Retinal pigment epithelial cell (primary cell): Measurements from ENCODE around the gene TEC.

Experiments
- DNase-seq: peaks from one replicate; pipeline ENCODE4 v3.0.0-alpha.2; 2010; ENCODE audit warnings: low read depth
- H3K4me3 ChIP-seq: 2 replicates; pipeline ENCODE4 v1.5.1; 2011; ENCODE audit warnings: mild to moderate bottlenecking, low read length, control low read depth, moderate library complexity
- TF ChIP-seq, protein P1 (sequence below): conservative IDR thresholded peaks from 2 replicates; pipeline ENCODE4 v1.5.1; 2011; ENCODE audit warnings: low read depth, low read length, control low read depth, inconsistent platforms

The TEC gene

DNA sequence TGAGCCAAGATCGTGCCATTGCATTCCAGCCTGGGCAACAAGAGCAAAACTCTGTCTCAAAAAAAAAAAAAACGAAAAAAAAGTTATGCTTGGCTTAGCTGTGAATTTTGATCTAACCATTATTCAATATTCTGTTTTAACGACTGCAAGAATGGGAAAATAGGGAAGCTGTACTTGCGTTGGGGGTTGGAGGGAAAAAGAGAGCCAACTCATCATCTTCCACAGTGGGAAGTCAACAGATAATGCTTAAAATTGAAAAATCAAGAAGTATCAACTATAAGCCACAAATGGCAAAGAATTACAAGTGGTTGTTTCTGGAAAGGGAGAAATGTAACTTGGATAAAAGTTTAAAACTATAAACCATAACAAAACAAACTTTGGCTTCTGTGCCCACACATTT lies 2.9 kb downstream of the TEC start:
- DNase-seq: no peak
- no peak overlapping the region for H3K4me3 ChIP-seq
- TF ChIP-seq, protein P1, sequence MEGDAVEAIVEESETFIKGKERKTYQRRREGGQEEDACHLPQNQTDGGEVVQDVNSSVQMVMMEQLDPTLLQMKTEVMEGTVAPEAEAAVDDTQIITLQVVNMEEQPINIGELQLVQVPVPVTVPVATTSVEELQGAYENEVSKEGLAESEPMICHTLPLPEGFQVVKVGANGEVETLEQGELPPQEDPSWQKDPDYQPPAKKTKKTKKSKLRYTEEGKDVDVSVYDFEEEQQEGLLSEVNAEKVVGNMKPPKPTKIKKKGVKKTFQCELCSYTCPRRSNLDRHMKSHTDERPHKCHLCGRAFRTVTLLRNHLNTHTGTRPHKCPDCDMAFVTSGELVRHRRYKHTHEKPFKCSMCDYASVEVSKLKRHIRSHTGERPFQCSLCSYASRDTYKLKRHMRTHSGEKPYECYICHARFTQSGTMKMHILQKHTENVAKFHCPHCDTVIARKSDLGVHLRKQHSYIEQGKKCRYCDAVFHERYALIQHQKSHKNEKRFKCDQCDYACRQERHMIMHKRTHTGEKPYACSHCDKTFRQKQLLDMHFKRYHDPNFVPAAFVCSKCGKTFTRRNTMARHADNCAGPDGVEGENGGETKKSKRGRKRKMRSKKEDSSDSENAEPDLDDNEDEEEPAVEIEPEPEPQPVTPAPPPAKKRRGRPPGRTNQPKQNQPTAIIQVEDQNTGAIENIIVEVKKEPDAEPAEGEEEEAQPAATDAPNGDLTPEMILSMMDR: no peak

DNA sequence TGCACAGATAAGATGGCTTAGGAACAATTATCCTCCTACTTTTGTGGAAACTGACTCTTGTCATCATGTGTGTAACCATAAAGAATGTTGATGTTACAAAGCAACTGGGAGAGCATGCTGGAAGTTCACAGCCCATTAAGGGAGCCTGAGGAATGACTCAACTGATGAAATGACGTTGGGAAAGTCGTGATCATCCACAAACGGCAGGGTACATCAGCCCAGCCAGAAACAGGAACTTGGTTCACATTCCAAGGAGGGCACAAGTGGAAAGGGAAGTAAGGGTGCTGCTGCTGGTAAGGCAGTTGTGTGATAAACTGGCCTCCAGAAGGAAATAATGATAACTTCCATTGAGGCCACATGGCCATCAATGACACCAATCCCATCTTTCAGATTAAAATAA lies 6.7 kb downstream of the TEC start:
- H3K4me3 ChIP-seq: no peak overlapping the region
- DNase-seq: no peak
- TF ChIP-seq, protein P1: no peak

DNA sequence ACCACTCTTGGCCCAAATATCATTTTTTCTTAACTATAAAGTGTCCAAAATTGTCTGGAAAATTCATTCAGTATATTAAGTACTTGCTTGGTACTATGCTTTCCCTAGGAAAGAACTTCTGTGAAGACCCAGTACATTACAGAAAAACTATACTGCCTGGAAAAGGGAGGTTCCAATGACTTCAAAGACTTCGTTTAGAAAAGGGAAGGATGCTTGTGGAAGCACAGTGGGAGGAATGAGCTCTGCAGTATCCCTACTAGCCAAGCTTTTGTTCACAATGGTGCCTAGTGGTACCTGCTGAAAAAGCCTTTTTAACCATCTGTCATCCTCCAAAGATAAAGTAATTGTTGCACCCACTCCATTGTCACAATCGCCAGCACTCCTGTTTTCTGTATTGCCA lies 7.2 kb downstream of the TEC start:
- TF ChIP-seq, protein P1: no peak
- no peak for DNase-seq
- no peak overlapping the region for H3K4me3 ChIP-seq

DNA sequence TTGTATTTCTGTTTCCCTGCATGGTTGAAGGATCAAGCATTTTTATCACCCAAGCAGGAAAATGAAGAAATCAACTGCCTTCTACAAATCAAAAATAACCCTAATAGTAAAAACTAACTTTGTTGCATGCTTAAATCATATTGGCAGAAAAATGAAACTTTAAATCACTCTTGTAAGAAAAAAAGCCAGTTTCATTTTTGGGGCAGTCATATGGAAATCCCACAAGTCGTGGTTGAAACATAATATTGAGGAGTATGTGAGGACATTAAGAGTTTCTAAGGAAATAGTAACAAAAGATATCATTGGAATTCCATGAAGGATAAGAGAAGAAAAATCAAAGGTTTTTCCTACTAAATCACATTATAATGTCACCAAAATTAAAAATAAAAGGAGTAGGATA lies 8.4 kb downstream of the TEC start:
- DNase-seq: no peak
- TF ChIP-seq, protein P1: no peak
- H3K4me3 ChIP-seq: no peak overlapping the region

DNA sequence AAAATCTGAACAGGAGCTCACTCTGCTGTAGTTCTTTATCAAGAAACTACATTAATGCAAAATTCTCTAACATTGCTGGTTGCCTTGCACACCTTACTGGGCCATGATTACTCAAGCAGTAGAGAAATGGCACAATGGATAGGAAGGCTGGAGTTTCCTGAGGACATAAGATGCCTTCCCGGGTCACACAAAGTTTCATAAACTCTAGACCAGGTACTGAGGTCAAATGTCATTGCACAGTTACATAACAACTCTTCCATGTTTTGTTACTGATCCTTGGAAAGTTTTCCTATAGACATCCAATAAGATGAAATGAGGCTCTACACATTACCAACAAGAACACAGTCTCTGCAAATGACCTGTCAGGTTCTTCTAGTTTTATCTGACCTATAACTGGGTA lies 9.9 kb downstream of the TEC start:
- TF ChIP-seq, protein P1: no peak
- no peak overlapping the region for H3K4me3 ChIP-seq
- no peak for DNase-seq

DNA sequence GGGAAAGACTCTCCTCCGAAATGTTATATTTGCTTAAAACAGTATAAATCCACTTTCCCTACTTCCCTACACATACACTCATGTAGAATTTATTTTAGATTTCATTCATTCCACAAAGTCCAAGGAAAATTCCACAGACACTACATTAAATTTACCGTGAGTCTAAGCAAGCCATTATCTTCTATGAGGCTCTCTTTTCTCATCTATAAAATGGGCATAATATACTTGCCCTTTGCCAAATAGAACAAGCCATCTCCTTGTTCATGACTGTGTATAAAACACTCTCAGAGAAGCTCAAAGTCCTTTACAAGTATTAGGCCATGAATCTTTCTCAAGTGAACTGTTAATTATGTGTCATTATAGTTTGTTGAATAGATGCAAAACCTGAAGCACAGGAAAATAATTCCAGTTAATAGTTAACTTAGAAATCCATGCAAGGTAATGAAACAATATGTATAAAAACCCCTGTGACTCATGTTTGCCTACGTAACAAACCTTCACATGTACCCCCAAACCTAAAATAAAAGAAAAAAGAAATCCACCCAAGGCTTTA lies 10.7 kb downstream of the TEC start:
- DNase-seq: no peak
- no peak overlapping the region for H3K4me3 ChIP-seq
- TF ChIP-seq, protein P1: no peak

DNA sequence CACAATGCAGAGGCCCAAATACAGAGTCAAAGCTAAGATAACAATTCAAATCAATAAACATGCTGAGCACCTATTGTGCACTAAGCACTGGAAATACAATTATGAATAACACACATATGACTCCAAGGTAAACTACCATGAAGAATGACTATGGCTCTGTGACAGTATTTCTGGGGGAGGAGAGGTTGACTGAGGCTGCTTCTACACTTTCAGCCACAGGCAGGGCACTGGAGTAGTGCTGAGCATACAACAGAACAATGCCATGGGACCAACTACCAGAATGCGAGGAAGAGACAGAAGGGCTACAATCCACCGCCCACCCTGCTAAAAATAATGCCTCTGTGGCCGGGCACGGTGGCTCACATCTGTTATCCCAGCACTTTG lies 13.7 kb downstream of the TEC start:
- DNase-seq: no peak
- TF ChIP-seq, protein P1: no peak
- H3K4me3 ChIP-seq: no peak overlapping the region
